Esophagus muscularis mucosa (tissue), 4 donors: ENCODE results near the gene HIRIP3. TPM values are rescaled to one million over a fixed set of nuclear protein-coding genes. Genes with fewer than 3 reads are reported as not detected.

Experiments
- DNase-seq: peaks from one replicate; pipeline ENCODE4 v3.0.0-alpha.2; 2017; ENCODE audit errors: extremely low spot score
- H3K27ac ChIP-seq, 4 donors: fragments of 200-600 bp; sonication (generic); replicated peaks in 1 of 4; 1 replicate in 3 of 4; 2 replicates in 1 of 4; pipeline ENCODE4 v1.5.1; 2016 to 2019; ENCODE audit warnings: mild to moderate bottlenecking in 1 of 4
- H3K27me3 ChIP-seq, 4 donors: fragments of 200-600 bp; sonication (generic); one replicate each; pipeline versions ENCODE4 v1.5.1 to v1.6.0; 2016 to 2019
- H3K36me3 ChIP-seq, 4 donors: fragments of 200-600 bp; sonication (generic); one replicate each; pipeline ENCODE4 v1.5.1; 2016 to 2019
- H3K4me1 ChIP-seq, 4 donors: fragments of 200-600 bp; sonication (generic); one replicate each; pipeline ENCODE4 v1.5.1; 2016 to 2019
- H3K4me3 ChIP-seq, 4 donors: fragments of 200-600 bp; sonication (generic); 1 replicate in 2 of 4; 2 replicates in 2 of 4; pipeline ENCODE4 v1.5.1; 2016 to 2019; ENCODE audit warnings: mild to moderate bottlenecking in 4 of 4, moderate library complexity in 1 of 4
- H3K9me3 ChIP-seq, 4 donors: fragments of 200-600 bp; sonication (generic); 1 replicate in 3 of 4; 2 replicates in 1 of 4; pipeline ENCODE4 v1.5.1; 2016 to 2019
- CTCF ChIP-seq, 3 experiments: fragments of 200-600 bp in 2 of 3; fragments of 450-650 bp in 1 of 3; sonication (generic) in 2 of 3; IDR thresholded peaks; one replicate each; pipeline ENCODE4 v1.5.1; 2017 to 2019; ENCODE audit warnings: antibody characterized with exemption in 3 of 3, mild to moderate bottlenecking in 2 of 3, moderate library complexity in 1 of 3
- EP300 ChIP-seq: sonication (generic); formaldehyde crosslinking; IDR thresholded peaks from one replicate; pipeline ENCODE4 v1.6.1; 2017; ENCODE audit warnings: antibody characterized with exemption
- POLR2A ChIP-seq: fragments of 450-650 bp; IDR thresholded peaks from one replicate; pipeline ENCODE4 v1.6.1; 2017; ENCODE audit warnings: antibody characterized with exemption, moderate library complexity, mild to moderate bottlenecking, low read depth
- POLR2AphosphoS5 ChIP-seq, 2 donors: sonication (generic); formaldehyde crosslinking; IDR thresholded peaks; one replicate each; pipeline ENCODE4 v1.6.1; 2017; ENCODE audit warnings: antibody characterized with exemption in 2 of 2
- WGBS: methylation state at CpG from one replicate; pipeline ENCODE4 v1.1.5; 2018; 5-methylcytosine and 5-hydroxymethylcytosine counted together
- intact Hi-C: fragments of 100-400 bp; cut with DNase I; formaldehyde crosslinking; loops from one replicate; pipeline ENCODE4 v1.15.1; 2023
- total RNA-seq, 4 donors: library from RNA; depleted of rRNA; stranded (reverse); fragments of >200 nt; gene quantifications; one replicate each; pipeline versions ENCODE4 v1.1.0 to v1.2.1, GENCODE V29; 2016

Gene HIRIP3
- total RNA-seq, 4 donors from 2014 or later = 20.8 to 39.4 (median 22.1) TPM

GRCh38 chr16:29983420-29984136 is 11.8 kb downstream of the HIRIP3 start:
- no peak for DNase-seq
- WGBS = 80% methylated on average over 11 of the region's 12 CpGs
- no peaks in the 10 kb centered on the region for H3K9me3 ChIP-seq
- H3K4me3 ChIP-seq = no peak overlapping the region
- H3K36me3 ChIP-seq = peaks cover 92 to 100% (median 100%) of the 10 kb centered on the region in 4 donors
- H3K27ac ChIP-seq = no peak overlapping the region
- peaks cover 0 to 5% (median 2%) of the 10 kb centered on the region in 4 donors for H3K4me1 ChIP-seq
- no peaks in the 10 kb centered on the region for H3K27me3 ChIP-seq
- TF ChIP-seq POLR2A (no peak), POLR2AphosphoS5 (IDR thresholded peaks at IDR 0.05) (no peak), CTCF (IDR thresholded peaks at IDR 0.05) (no peak)
- intact Hi-C loops = no loop called here

- TF ChIP-seq EP300 = no peak
- TF ChIP-seq POLR2A = no peak
- no peak for TF ChIP-seq CTCF (IDR thresholded peaks at IDR 0.05)
- no peak for TF ChIP-seq POLR2AphosphoS5 (IDR thresholded peaks at IDR 0.05)
- WGBS = 88% methylated on average over 21 of the region's 24 CpGs
- no peaks in the 10 kb centered on the region for H3K27me3 ChIP-seq
- no peaks in the 10 kb centered on the region for H3K9me3 ChIP-seq
- no peak overlapping the region for H3K27ac ChIP-seq
- intact Hi-C loops = no loop called here
- H3K4me1 ChIP-seq = peaks cover 0 to 12% (median 9%) of the 10 kb centered on the region in 4 donors
- DNase-seq = no peak
- H3K36me3 ChIP-seq = peaks cover 94 to 100% (median 100%) of the 10 kb centered on the region in 4 donors
- H3K4me3 ChIP-seq = no peak overlapping the region
Measured at GRCh38 chr16:29982560-29983419, 12.6 kb downstream of the HIRIP3 start.

GRCh38 chr16:29978564-29979270 is 16.7 kb downstream of the HIRIP3 start:
- Histone ChIP-seq H3K4me1 (peaks cover 36 to 48% (median 42%) of the 10 kb centered on the region in 4 donors), H3K36me3 (peaks cover 57 to 64% (median 60%) of the 10 kb centered on the region in 4 donors), H3K27ac (no peak overlapping the region), H3K27me3 (no peaks in the 10 kb centered on the region), H3K4me3 (no peak overlapping the region), H3K9me3 (no peaks in the 10 kb centered on the region)
- intact Hi-C loops = no loop called here
- 90% methylated on average over 9 of the region's 9 CpGs for WGBS
- TF ChIP-seq EP300 (no peak), POLR2AphosphoS5 (IDR thresholded peaks at IDR 0.05) (no peak), POLR2A (no peak), CTCF (IDR thresholded peaks at IDR 0.05) (no peak)
- DNase-seq = no peak

- 96% methylated on average over 9 of the region's 9 CpGs for WGBS
- intact Hi-C loops = no loop called here
- Histone ChIP-seq H3K27me3 (no peaks in the 10 kb centered on the region), H3K9me3 (no peaks in the 10 kb centered on the region), H3K36me3 (peaks cover 52 to 57% (median 54%) of the 10 kb centered on the region in 4 donors), H3K4me1 (peaks cover 39 to 51% (median 44%) of the 10 kb centered on the region in 4 donors), H3K4me3 (peak overlapping the region in 1 of 4 donors; percentile 24), H3K27ac (peak overlapping the region in 2 of 4 donors; percentile 58 to 88)
- DNase-seq = no peak
- TF ChIP-seq CTCF (IDR thresholded peaks at IDR 0.05) (no peak), POLR2AphosphoS5 (IDR thresholded peaks at IDR 0.05) (no peak), POLR2A (no peak), EP300 (no peak)
Measured at GRCh38 chr16:29978081-29978480, 17.3 kb downstream of the HIRIP3 start.
